HepG2 (cell line): ENCODE measurements around the gene BMP8B.

ENCODE experiments used
- CBX2 ChIP-seq, 2 experiments: fragments of 200-600 bp in 1 of 2; sonication (generic); formaldehyde crosslinking in 1 of 2; IDR thresholded peaks; 2 replicates each; pipeline versions ENCODE4 v1.7.0 to v1.8.1; 2018 to 2022; ENCODE audit warnings: low read depth in 2 of 2, low read length in 1 of 2, mild to moderate bottlenecking in 1 of 2, missing genetic modification reagents in 1 of 2
- ISX ChIP-seq: sonication (generic); formaldehyde crosslinking; conservative IDR thresholded peaks from 2 replicates; pipeline ENCODE4 v1.5.0; 2020; ENCODE audit warnings: missing genetic modification reagents
- JUNB ChIP-seq: sonication (generic); formaldehyde crosslinking; IDR thresholded peaks from 2 replicates; pipeline ENCODE4 v1.8.0; 2022; ENCODE audit warnings: missing genetic modification reagents, mild to moderate bottlenecking, borderline replicate concordance
- MAFK ChIP-seq, 2 experiments: IDR thresholded peaks in 1 of 2; conservative IDR thresholded peaks in 1 of 2; 2 replicates each; pipeline ENCODE4 v1.6.1; 2011; ENCODE audit warnings: improper control_type of control experiment in 2 of 2, low read length in 2 of 2
- NFYB ChIP-seq: sonication (generic); formaldehyde crosslinking; IDR thresholded peaks from 2 replicates; pipeline ENCODE4 v1.4.0; 2020; ENCODE audit warnings: missing genetic modification reagents
- PHF20 ChIP-seq: sonication (generic); formaldehyde crosslinking; IDR thresholded peaks from 2 replicates; pipeline ENCODE4 v1.5.0; 2020; ENCODE audit warnings: mild to moderate bottlenecking, missing genetic modification reagents
- SAFB2 ChIP-seq: sonication (generic); formaldehyde crosslinking; IDR thresholded peaks from 2 replicates; pipeline ENCODE4 v1.5.1; 2020; ENCODE audit warnings: missing genetic modification reagents, low read depth, mild to moderate bottlenecking, borderline replicate concordance
- ZFP36L1 ChIP-seq: sonication (generic); formaldehyde crosslinking; IDR thresholded peaks from 2 replicates; pipeline ENCODE4 v1.8.0; 2022; ENCODE audit warnings: mild to moderate bottlenecking, missing genetic modification reagents, moderate library complexity
- ZNF329 ChIP-seq: sonication (generic); formaldehyde crosslinking; IDR thresholded peaks from 2 replicates; pipeline ENCODE4 v1.9.0; 2021; ENCODE audit warnings: low read depth, mild to moderate bottlenecking, missing genetic modification reagents
- ZNF766 ChIP-seq: sonication (generic); formaldehyde crosslinking; IDR thresholded peaks from 2 replicates; pipeline ENCODE4 v1.5.0; 2020; ENCODE audit warnings: missing genetic modification reagents, borderline replicate concordance

GRCh38 chr1:39827201-39827600 lies 38.5 kb upstream of the BMP8B start:
- TF ChIP-seq NFYB (CRISPR knock-in tag): no peak
- no peak for TF ChIP-seq ZFP36L1 (CRISPR knock-in tag)
- no peak for TF ChIP-seq CBX2 (IDR thresholded peaks at IDR 0.05; ENCODE audit: low read depth, low read length)
- TF ChIP-seq CBX2 (CRISPR knock-in tag; IDR thresholded peaks at IDR 0.05; ENCODE audit: low read depth): no peak
- no peak for TF ChIP-seq MAFK (conservative IDR thresholded peaks at IDR 0.05 in 1 of 2, IDR thresholded peaks at IDR 0.05 in 1 of 2; ENCODE audit: low read length in 2 of 2)
- no peak for TF ChIP-seq ISX
- TF ChIP-seq ZNF766 (CRISPR knock-in tag): no peak
- TF ChIP-seq PHF20 (CRISPR knock-in tag): no peak
- TF ChIP-seq SAFB2 (CRISPR knock-in tag): no peak
- no peak for TF ChIP-seq ZNF329 (CRISPR knock-in tag)
- TF ChIP-seq JUNB (CRISPR knock-in tag): no peak
